ENCODE data around the gene DPP3. TPM values are rescaled to one million over a fixed set of nuclear protein-coding genes. Genes with fewer than 3 reads are reported as not detected.

Gene DPP3
- total and polyA plus RNA-seq, 4 donors: 10.9 to 41.0 (median 27.3) TPM

- Histone ChIP-seq H3K27me3 (ENCODE audit: control insufficient read depth in 4 of 4, insufficient read depth in 4 of 4, low read length in 3 of 4) (no peaks in the 10 kb centered on the region), H3K4me3 (ENCODE audit: low read depth in 1 of 3, low read length in 3 of 3) (peak within 1 kb of the TSS; percentile 85 to 92 (median 92)), H3K9me3 (ENCODE audit: control insufficient read depth in 4 of 4, low read length in 3 of 4) (no peaks in the 10 kb centered on the region), H3K27ac (ENCODE audit: low read depth in 1 of 2, low read length in 2 of 2) (no peak within 1 kb of the TSS), H3K9ac (ENCODE audit: low read depth in 1 of 2, low read length in 2 of 2) (peak within 1 kb of the TSS; percentile 17 to 77), H3K4me1 (ENCODE audit: control insufficient read depth in 4 of 4, insufficient read depth in 4 of 4, low read length in 3 of 4) (peaks cover 6 to 15% (median 10%) of the 10 kb centered on the region in 4 donors), H3K36me3 (ENCODE audit: control insufficient read depth in 4 of 4, insufficient read depth in 3 of 4, low read depth in 1 of 4, low read length in 3 of 4) (peaks cover 0 to 10% (median 2%) of the 10 kb centered on the region in 4 donors)
- peak; percentile 92 for DNase-seq (ENCODE audit: low spot score)
- TF ChIP-seq, protein P1, sequence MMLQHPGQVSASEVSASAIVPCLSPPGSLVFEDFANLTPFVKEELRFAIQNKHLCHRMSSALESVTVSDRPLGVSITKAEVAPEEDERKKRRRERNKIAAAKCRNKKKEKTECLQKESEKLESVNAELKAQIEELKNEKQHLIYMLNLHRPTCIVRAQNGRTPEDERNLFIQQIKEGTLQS (IDR thresholded peaks at IDR 0.05): no peak
- TF ChIP-seq HNF4A (conservative IDR thresholded peaks at IDR 0.05) (peak in 1 of 2 donors; percentile 35), YY1 (IDR thresholded peaks at IDR 0.05) (peak; percentile 97), GABPA (IDR thresholded peaks at IDR 0.05 in 1 of 2, conservative IDR thresholded peaks at IDR 0.05 in 1 of 2) (peak in 1 of 2 donors; percentile 69)
- WGBS: 3% methylated on average over 31 of the region's 31 CpGs
These were observed 30.2 kb downstream of the DPP3 start, which contains the start of gene BBS1 for GRCh38 chr11:66510271-66510989. BBS1 (plus strand) TSS chr11:66510635; CDS start chr11:66510660, 25 bp downstream.

DNA sequence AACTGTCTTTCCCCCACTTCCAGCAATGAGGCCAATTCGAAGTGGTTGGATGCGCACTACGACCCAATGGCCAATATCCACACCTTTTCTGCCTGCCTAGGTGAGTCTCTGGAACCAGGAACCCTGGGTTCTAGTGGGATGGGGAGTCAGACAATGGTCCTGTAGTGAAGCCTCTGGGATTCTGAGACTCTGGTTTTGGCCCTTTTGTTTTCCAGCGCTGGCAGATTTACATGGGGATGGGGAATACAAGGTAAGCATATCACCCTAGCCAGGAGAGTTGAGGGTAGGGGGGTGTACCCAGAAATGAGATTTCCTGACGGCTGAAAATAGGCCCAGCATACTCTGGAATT lies 30.7 kb downstream of the DPP3 start:
- TF ChIP-seq HNF4A (conservative IDR thresholded peaks at IDR 0.05) (no peak), NR2F2 (IDR thresholded peaks at IDR 0.05) (no peak), RXRA (IDR thresholded peaks at IDR 0.05) (no peak), HNF4G (IDR thresholded peaks at IDR 0.05) (no peak), EGR1 (IDR thresholded peaks at IDR 0.05; ENCODE audit: low read depth in 2 of 2) (no peak), FOXA2 (IDR thresholded peaks at IDR 0.05) (no peak), CTCF (IDR thresholded peaks at IDR 0.05; ENCODE audit: low read depth, low read length, missing input control) (no peak), YY1 (IDR thresholded peaks at IDR 0.05) (no peak), REST (IDR thresholded peaks at IDR 0.05) (no peak)
- TF ChIP-seq, protein P2, sequence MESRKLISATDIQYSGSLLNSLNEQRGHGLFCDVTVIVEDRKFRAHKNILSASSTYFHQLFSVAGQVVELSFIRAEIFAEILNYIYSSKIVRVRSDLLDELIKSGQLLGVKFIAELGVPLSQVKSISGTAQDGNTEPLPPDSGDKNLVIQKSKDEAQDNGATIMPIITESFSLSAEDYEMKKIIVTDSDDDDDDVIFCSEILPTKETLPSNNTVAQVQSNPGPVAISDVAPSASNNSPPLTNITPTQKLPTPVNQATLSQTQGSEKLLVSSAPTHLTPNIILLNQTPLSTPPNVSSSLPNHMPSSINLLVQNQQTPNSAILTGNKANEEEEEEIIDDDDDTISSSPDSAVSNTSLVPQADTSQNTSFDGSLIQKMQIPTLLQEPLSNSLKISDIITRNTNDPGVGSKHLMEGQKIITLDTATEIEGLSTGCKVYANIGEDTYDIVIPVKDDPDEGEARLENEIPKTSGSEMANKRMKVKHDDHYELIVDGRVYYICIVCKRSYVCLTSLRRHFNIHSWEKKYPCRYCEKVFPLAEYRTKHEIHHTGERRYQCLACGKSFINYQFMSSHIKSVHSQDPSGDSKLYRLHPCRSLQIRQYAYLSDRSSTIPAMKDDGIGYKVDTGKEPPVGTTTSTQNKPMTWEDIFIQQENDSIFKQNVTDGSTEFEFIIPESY (IDR thresholded peaks at IDR 0.05): no peak
- H3K27me3 ChIP-seq (ENCODE audit: control insufficient read depth in 4 of 4, insufficient read depth in 4 of 4, low read length in 3 of 4): no peaks in the 10 kb centered on the region
- H3K4me1 ChIP-seq (ENCODE audit: control insufficient read depth in 4 of 4, insufficient read depth in 4 of 4, low read length in 3 of 4): peaks cover 6 to 15% (median 10%) of the 10 kb centered on the region in 4 donors
- peak overlapping the region; percentile 85 to 92 (median 92) for H3K4me3 ChIP-seq (ENCODE audit: low read depth in 1 of 3, low read length in 3 of 3)
- peaks cover 0 to 10% (median 2%) of the 10 kb centered on the region in 4 donors for H3K36me3 ChIP-seq (ENCODE audit: control insufficient read depth in 4 of 4, insufficient read depth in 3 of 4, low read depth in 1 of 4, low read length in 3 of 4)
- DNase-seq (ENCODE audit: low spot score): no peak
- H3K9ac ChIP-seq (ENCODE audit: low read depth in 1 of 2, low read length in 2 of 2): peak overlapping the region; percentile 17 to 77
- no peak overlapping the region for H3K27ac ChIP-seq (ENCODE audit: low read depth in 1 of 2, low read length in 2 of 2)
- H3K9me3 ChIP-seq (ENCODE audit: control insufficient read depth in 4 of 4, low read length in 3 of 4): no peaks in the 10 kb centered on the region
- WGBS: 14% methylated on average over 5 of the region's 5 CpGs
